A673 (cell line): ENCODE measurements around the gene ZNF768. TPM values are rescaled to one million over a fixed set of nuclear protein-coding genes. Genes with fewer than 3 reads are reported as not detected.
"Not testable (repeated sequence)": the region's sequence is repeated elsewhere in the genome, so short reads cannot be mapped to it uniquely, and the experiment has no call there.

Experiments used
- BruUV-seq: library from RNA; stranded (reverse); fragments of 400-500 nt; replicated peaks from 2 replicates; lab custom pipeline; 2021; lab: Mats Ljungman, UMichigan
- CTCF ChIA-PET: fragments of 300-600 bp; sonication (Branson Sonifier 250); formaldehyde crosslinking; loops from one replicate; lab custom pipeline; 2022; ENCODE audit warnings: antibody characterized with exemption; lab: Charles Lee
- POLR2A ChIA-PET: fragments of 300-600 bp; sonication (Branson Sonifier 250); formaldehyde crosslinking; loops from one replicate; lab custom pipeline; 2022; ENCODE audit warnings: antibody characterized with exemption; ENCODE audit not compliant: low non-redundant PET; lab: Charles Lee
- DNase-seq: peaks from one replicate; pipeline ENCODE4 v3.0.0-alpha.2; 2015; ENCODE audit warnings: low spot score
- H3K27ac ChIP-seq: fragments of 200-600 bp; sonication (generic); 2 replicates; pipeline ENCODE4 v1.5.1; 2016; ENCODE audit warnings: mixed run types, low read depth, mild to moderate bottlenecking, mixed read lengths, antibody characterized with exemption, low read length; ENCODE audit not compliant: poor library complexity, severe bottlenecking
- H3K27me3 ChIP-seq: fragments of 200-600 bp; sonication (generic); replicated peaks from 2 replicates; pipeline ENCODE4 v1.6.1; 2017; ENCODE audit warnings: mixed run types, low read depth, mild to moderate bottlenecking, mixed read lengths, antibody characterized with exemption, low read length; ENCODE audit not compliant: insufficient read depth, poor library complexity
- H3K36me3 ChIP-seq: fragments of 200-600 bp; sonication (generic); 2 replicates; pipeline ENCODE4 v1.6.1; 2016; ENCODE audit warnings: mixed run types, mild to moderate bottlenecking, mixed read lengths, antibody characterized with exemption, low read length; ENCODE audit not compliant: insufficient read depth, poor library complexity, severe bottlenecking
- H3K4me1 ChIP-seq: fragments of 200-600 bp; sonication (generic); 2 replicates; pipeline ENCODE4 v1.6.1; 2017; ENCODE audit warnings: mixed run types, mild to moderate bottlenecking, mixed read lengths, antibody characterized with exemption, low read length; ENCODE audit not compliant: insufficient read depth, poor library complexity, severe bottlenecking
- H3K4me3 ChIP-seq: fragments of 200-600 bp; sonication (generic); 2 replicates; pipeline ENCODE4 v1.5.1; 2016; ENCODE audit warnings: low read depth, mixed run types, mild to moderate bottlenecking, mixed read lengths, low read length; ENCODE audit not compliant: poor library complexity, severe bottlenecking
- H3K9me3 ChIP-seq: fragments of 200-600 bp; sonication (generic); 2 replicates; pipeline ENCODE4 v1.6.1; 2016; ENCODE audit warnings: mixed run types, low read depth, mild to moderate bottlenecking, mixed read lengths, antibody characterized with exemption, low read length; ENCODE audit not compliant: poor library complexity, severe bottlenecking
- CTCF ChIP-seq: fragments of 300-800, 200-600 bp; sonication (generic); conservative IDR thresholded peaks from 2 replicates; pipeline ENCODE4 v1.5.1; 2017; ENCODE audit warnings: low read depth, mild to moderate bottlenecking, antibody characterized with exemption, low read length, moderate library complexity, mixed read lengths
- EZH2 ChIP-seq: fragments of 200-600 bp; sonication (generic); IDR thresholded peaks from 2 replicates; pipeline ENCODE4 v1.6.1; 2017; ENCODE audit warnings: borderline replicate concordance, low read depth, mild to moderate bottlenecking, mixed read lengths, antibody characterized with exemption, low read length; ENCODE audit not compliant: poor library complexity, severe bottlenecking
- intact Hi-C: fragments of 100-400 bp; cut with micrococcal nuclease; formaldehyde crosslinking; loops from one replicate; pipeline ENCODE4 v1.10.0; 2022; ENCODE audit not compliant: unreplicated experiment
- total RNA-seq: library from RNA; stranded (reverse); gene quantifications from 2 replicates; pipeline ENCODE4 v1.2.3, GENCODE V29; 2021

ZNF768 gene
- total RNA-seq, 1 experiment from 2014 or later: 32.7 TPM

DNA sequence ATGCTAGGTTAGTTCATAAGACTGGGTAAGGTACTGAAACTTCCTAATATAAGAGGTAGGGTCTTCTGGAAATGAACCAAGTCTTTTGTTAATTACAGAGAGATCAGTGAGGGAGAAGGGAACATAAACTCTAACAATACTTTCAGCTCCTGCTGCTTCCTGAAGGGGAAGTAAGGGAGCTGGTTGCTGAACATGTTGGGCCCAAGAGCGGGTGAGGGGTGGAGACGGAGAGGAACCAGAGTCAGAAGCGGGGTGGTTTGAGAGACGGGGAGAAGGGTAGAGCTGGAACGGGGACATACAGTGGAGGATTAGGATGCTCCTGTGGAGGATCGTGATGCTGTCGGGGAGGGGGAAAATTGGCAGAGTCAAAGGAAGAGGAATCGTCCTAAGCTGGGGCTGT is 19.7 kb upstream of the ZNF768 start:
- DNase-seq: no peak
- Histone ChIP-seq H3K4me1 (no peaks in the 10 kb centered on the region), H3K27ac (no peak overlapping the region), H3K36me3 (no peaks in the 10 kb centered on the region), H3K4me3 (no peak overlapping the region), H3K27me3 (no peaks in the 10 kb centered on the region), H3K9me3 (no peaks in the 10 kb centered on the region)
- no TSS peak for BruUV-seq
- TF ChIP-seq CTCF (no peak), EZH2 (no peak)
- ChIA-PET POLR2A (no interaction called here), CTCF (no interaction called here)
- intact Hi-C loops: no loop called here

- Histone ChIP-seq H3K36me3 (no peaks in the 10 kb centered on the region), H3K4me1 (no peaks in the 10 kb centered on the region), H3K4me3 (no peak overlapping the region), H3K27ac (no peak overlapping the region), H3K9me3 (no peaks in the 10 kb centered on the region), H3K27me3 (no peaks in the 10 kb centered on the region)
- no peak for TF ChIP-seq EZH2
- TF ChIP-seq CTCF: no peak
- ChIA-PET POLR2A (no interaction called here), CTCF (no interaction called here)
- no peak for DNase-seq
- intact Hi-C loops: no loop called here
- BruUV-seq: no TSS peak
Measured at GRCh38 chr16:30543067-30543466, 16.7 kb upstream of the ZNF768 start.

DNA sequence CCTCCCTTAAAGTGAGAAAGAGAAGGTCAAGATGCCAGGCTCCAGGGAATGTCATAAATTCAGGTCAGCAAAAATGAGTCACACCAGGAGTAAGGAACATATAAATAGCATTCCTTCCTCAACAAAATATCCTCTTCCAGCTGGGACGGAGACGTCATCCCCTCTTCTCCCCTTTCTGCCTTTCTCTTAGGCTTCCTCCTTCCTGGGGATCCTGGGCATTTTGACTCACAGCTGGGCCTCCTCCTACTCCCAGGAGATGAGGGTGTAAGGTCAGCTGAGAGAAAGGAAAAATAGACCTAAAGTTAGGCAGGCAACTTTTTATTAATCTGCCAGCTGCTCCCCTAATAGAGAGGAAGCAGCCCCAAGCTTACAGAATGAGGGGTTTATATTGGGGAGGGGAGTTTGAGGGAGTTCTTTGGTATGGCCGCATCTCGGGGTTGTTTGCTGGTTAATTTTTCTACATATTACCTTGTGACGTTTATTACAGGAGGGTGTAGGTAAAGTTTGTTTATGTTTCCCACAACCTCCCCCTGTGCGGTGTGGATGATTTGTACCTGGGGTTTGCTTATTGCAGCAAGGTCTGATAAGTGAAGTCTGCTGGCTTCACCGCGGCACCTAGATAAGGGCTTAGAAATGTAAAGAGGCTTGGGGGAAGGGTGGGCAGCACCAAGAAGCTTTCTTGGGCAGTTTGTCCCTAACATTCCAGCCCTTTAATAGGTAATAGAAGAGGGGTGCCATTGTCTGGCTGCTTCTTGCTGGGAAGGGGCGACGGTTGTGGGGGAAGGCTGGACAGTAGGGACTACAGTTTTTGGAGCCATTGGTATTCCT is 15.3 kb upstream of the ZNF768 start:
- no peaks in the 10 kb centered on the region for H3K27me3 ChIP-seq
- DNase-seq: no peak
- H3K9me3 ChIP-seq: no peaks in the 10 kb centered on the region
- ChIA-PET CTCF (no interaction called here), POLR2A (no interaction called here)
- BruUV-seq: no TSS peak
- H3K4me3 ChIP-seq: no peak overlapping the region
- TF ChIP-seq EZH2 (no peak), CTCF (no peak)
- no peaks in the 10 kb centered on the region for H3K36me3 ChIP-seq
- intact Hi-C loops: no loop called here
- H3K4me1 ChIP-seq: no peaks in the 10 kb centered on the region
- H3K27ac ChIP-seq: no peak overlapping the region

DNA sequence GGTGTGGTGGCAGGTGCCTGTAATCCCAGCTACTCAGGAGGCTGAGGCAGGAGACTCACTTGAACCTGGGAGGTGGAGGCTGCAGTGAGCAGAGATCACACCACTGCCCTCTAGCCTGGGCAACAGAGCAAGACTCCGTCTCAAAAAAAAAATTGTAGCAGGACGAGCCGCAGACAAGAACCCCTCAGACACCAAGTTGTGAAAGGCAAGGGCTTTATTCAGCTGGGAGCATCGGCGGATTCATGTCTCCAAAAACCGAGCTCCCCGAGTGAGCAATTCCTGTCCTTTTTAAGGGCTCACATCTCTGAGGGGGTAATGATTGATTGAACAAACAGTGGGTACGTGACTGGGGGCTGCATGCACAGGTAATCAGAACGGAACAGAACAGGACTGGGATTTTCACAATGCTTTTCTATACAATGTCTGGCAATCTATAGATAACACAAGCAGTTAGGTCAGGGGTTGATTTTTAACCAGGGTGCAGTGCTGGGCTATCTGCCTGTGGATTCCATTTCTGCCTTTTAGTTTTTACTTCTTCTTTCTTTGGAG is 14.6 kb upstream of the ZNF768 start:
- H3K4me1 ChIP-seq, H3K9me3 ChIP-seq, CTCF ChIA-PET, DNase-seq, BruUV-seq, H3K4me3 ChIP-seq, H3K27me3 ChIP-seq, H3K36me3 ChIP-seq, H3K27ac ChIP-seq, POLR2A ChIA-PET, intact Hi-C loops: not testable (repeated sequence)

- H3K27ac ChIP-seq, CTCF ChIA-PET, H3K27me3 ChIP-seq, POLR2A ChIA-PET, intact Hi-C loops, DNase-seq, H3K36me3 ChIP-seq, BruUV-seq, H3K4me1 ChIP-seq, H3K9me3 ChIP-seq, H3K4me3 ChIP-seq: not testable (repeated sequence)
Measured at GRCh38 chr16:30539986-30540526, 13.7 kb upstream of the ZNF768 start.
